Right lobe of liver (tissue), 6 donors: ENCODE measurements around the gene FAM83F. TPM values are rescaled to one million over a fixed set of nuclear protein-coding genes. Genes with fewer than 3 reads are reported as not detected.
A peak's percentile ranks its signal among the peaks of the same experiment; 100 is the strongest.
"Not testable (repeated sequence)": the region's sequence is repeated elsewhere in the genome, so short reads cannot be mapped to it uniquely, and the experiment has no call there.

Experiments
- ATAC-seq, 4 donors: fragments of 200-7000 bp; cut with Tn5 transposase; one replicate each; pipeline ENCODE4 v1.9.1; 2020; ENCODE audit warnings: mild to moderate bottlenecking in 4 of 4, moderate library complexity in 4 of 4
- DNase-seq, 3 donors: peaks; one replicate each; pipeline ENCODE4 v3.0.0-alpha.2; 2020
- H3K27ac ChIP-seq, 3 donors: fragments of 200-600 bp; one replicate each; pipeline ENCODE4 v1.8.0; 2022
- H3K27me3 ChIP-seq, 2 donors: fragments of 200-600 bp; one replicate each; pipeline ENCODE4 v1.8.0; 2022
- H3K36me3 ChIP-seq, 4 donors: fragments of 200-600 bp; sonication (generic) in 1 of 4; one replicate each; pipeline versions ENCODE4 v1.5.1 to v1.8.0; 2017 to 2022; ENCODE audit warnings: control low read depth in 1 of 4
- H3K4me1 ChIP-seq, 4 donors: fragments of 200-600 bp; sonication (generic) in 1 of 4; one replicate each; pipeline versions ENCODE4 v1.5.1 to v1.8.0; 2017 to 2022; ENCODE audit warnings: control low read depth in 1 of 4
- H3K4me3 ChIP-seq, 3 donors: fragments of 200-600 bp; one replicate each; pipeline ENCODE4 v1.8.0; 2022
- H3K9me3 ChIP-seq, 4 donors: fragments of 200-600 bp; sonication (generic) in 1 of 4; one replicate each; pipeline versions ENCODE4 v1.5.1 to v1.8.0; 2017 to 2022; ENCODE audit warnings: control low read depth in 1 of 4
- CTCF ChIP-seq, 4 donors: fragments of 200-600 bp in 3 of 4; fragments of 450-650 bp in 1 of 4; IDR thresholded peaks; one replicate each; pipeline versions ENCODE4 v1.5.1 to v1.8.0; 2016 to 2022; ENCODE audit warnings: antibody characterized with exemption in 4 of 4, mild to moderate bottlenecking in 2 of 4
- POLR2A ChIP-seq: fragments of 450-650 bp; IDR thresholded peaks from one replicate; pipeline ENCODE4 v1.6.1; 2017; ENCODE audit warnings: antibody characterized with exemption, mild to moderate bottlenecking
- WGBS: methylation state at CpG from one replicate; pipeline ENCODE4 v1.1.6; 2018; ENCODE audit warnings: low coverage, low lambda C conversion rate; ENCODE audit not compliant: insufficient coverage; ENCODE audit errors: missing lambda C conversion rate; 5-methylcytosine and 5-hydroxymethylcytosine counted together
- intact Hi-C, 2 donors: fragments of 100-400 bp; cut with DNase I; formaldehyde crosslinking; loops; one replicate each; pipeline versions ENCODE4 v1.11.2 to v1.14.1; 2022
- total RNA-seq, 6 experiments: library from RNA; depleted of rRNA in 2 of 6; stranded (reverse); fragments of >200 nt in 2 of 6; fragmentation: NEBNext Ultra II Directional in 3 of 6; extraction: Animal tissue kit (Norgen Biotek cat#: 25700) in 3 of 6; gene quantifications; one replicate each; pipeline versions ENCODE4 v1.1.0 to v1.2.4, GENCODE V29; 2016 to 2023
- donor health status: DM: no; HTN: yes; CAD: no.
- donor health status: DM: no; HTN: no; CAD: no.
- donor health status: DM: no; HTN: no; CAD: no.
- donor health status: DM: no; HTN: yes; CAD: no.
- donor health status: DM: no; HTN: yes; CAD: no.

Gene FAM83F
- total RNA-seq, 6 experiments from 2014 or later = 1.1 to 4.5 (median 1.6) TPM

GRCh38 chr22:39991159-39991860 is 3.4 kb upstream of the FAM83F start:
- peak; percentile 62 to 72 (median 67) for ATAC-seq
- H3K4me3 ChIP-seq = no peak overlapping the region
- TF ChIP-seq CTCF (IDR thresholded peaks at IDR 0.05) = no peak
- TF ChIP-seq POLR2A = no peak
- H3K36me3 ChIP-seq = no peaks in the 10 kb centered on the region
- 30% methylated on average over 9 of the region's 9 CpGs for WGBS
- no peaks in the 10 kb centered on the region for H3K9me3 ChIP-seq
- peak overlapping the region; percentile 43 to 88 (median 86) for H3K27ac ChIP-seq
- intact Hi-C loops = no loop called here
- no peaks in the 10 kb centered on the region for H3K27me3 ChIP-seq
- peak in 1 of 3 donors; percentile 75 for DNase-seq
- peaks cover 0 to 58% (median 12%) of the 10 kb centered on the region in 4 donors for H3K4me1 ChIP-seq

- no peaks in the 10 kb centered on the region for H3K27me3 ChIP-seq
- H3K4me1 ChIP-seq = peaks cover 0 to 67% (median 17%) of the 10 kb centered on the region in 4 donors
- ATAC-seq = peak; percentile 40 to 67 (median 59)
Measured at GRCh38 chr22:39992088-39992826, 2.5 kb upstream of the FAM83F start.

GRCh38 chr22:39992894-39993293 is 1.9 kb upstream of the FAM83F start:
- H3K27ac ChIP-seq = peak overlapping the region in 2 of 3 donors; percentile 86 to 88

More at GRCh38 chr22:39992088-39992826, 2.5 kb upstream of the FAM83F start:
- no peak for DNase-seq
- WGBS = 22% methylated on average over 5 of the region's 5 CpGs
- no peaks in the 10 kb centered on the region for H3K9me3 ChIP-seq
- TF ChIP-seq POLR2A (no peak), CTCF (IDR thresholded peaks at IDR 0.05) (no peak)
- H3K27ac ChIP-seq = peak overlapping the region; percentile 43 to 88 (median 86)
- H3K36me3 ChIP-seq = no peaks in the 10 kb centered on the region
- no peak overlapping the region for H3K4me3 ChIP-seq
- intact Hi-C loops = no loop called here

GRCh38 chr22:39994041-39994565 is 651 bp upstream of the FAM83F start:
- intact Hi-C loops = no loop called here
- TF ChIP-seq POLR2A = no peak
- no peak for TF ChIP-seq CTCF (IDR thresholded peaks at IDR 0.05)
- no peaks in the 10 kb centered on the region for H3K36me3 ChIP-seq
- H3K4me1 ChIP-seq = peaks cover 0 to 86% (median 26%) of the 10 kb centered on the region in 4 donors
- H3K27me3 ChIP-seq = no peaks in the 10 kb centered on the region
- ATAC-seq (no peak), DNase-seq (no peak)
- WGBS = 31% methylated on average over 11 of the region's 20 CpGs
- no peak overlapping the region for H3K4me3 ChIP-seq
- H3K9me3 ChIP-seq = no peaks in the 10 kb centered on the region
- H3K27ac ChIP-seq = peak overlapping the region in 1 of 3 donors; percentile 86

More at GRCh38 chr22:39992894-39993293, 1.9 kb upstream of the FAM83F start:
- H3K4me3 ChIP-seq, H3K36me3 ChIP-seq, H3K9me3 ChIP-seq, intact Hi-C loops, H3K27me3 ChIP-seq: not testable (repeated sequence)
- WGBS = 37% methylated on average over 7 of the region's 7 CpGs
- ATAC-seq (peak; percentile 10 to 62 (median 35)), DNase-seq (peak in 1 of 3 donors; percentile 67)
- H3K4me1 ChIP-seq = peaks cover 0 to 74% (median 20%) of the 10 kb centered on the region in 4 donors
